GM12872 (cell line): Measurements from ENCODE around the gene CHAMP1.

Experiments
- CTCF ChIP-seq: IDR thresholded peaks from 3 replicates; pipeline ENCODE4 v1.5.1; 2011; ENCODE audit warnings: low read depth, mild to moderate bottlenecking, low read length, moderate library complexity; ENCODE audit not compliant: insufficient read depth

Gene CHAMP1

GRCh38 chr13:114314074-114314912 is at the start of gene CHAMP1:
CHAMP1 (plus strand) TSS chr13:114314503; CDS start chr13:114323843, 9,340 bp downstream.
- TF ChIP-seq CTCF = no peak

- no peak for TF ChIP-seq CTCF
Observed at GRCh38 chr13:114264886-114265611, 49.3 kb upstream of the CHAMP1 start.

GRCh38 chr13:114266241-114266640 is 48.1 kb upstream of the CHAMP1 start:
- no peak for TF ChIP-seq CTCF

- TF ChIP-seq CTCF = no peak
Observed at GRCh38 chr13:114268344-114269280, 45.7 kb upstream of the CHAMP1 start.

- no peak for TF ChIP-seq CTCF
Observed at GRCh38 chr13:114269281-114269770, 45.0 kb upstream of the CHAMP1 start.

- TF ChIP-seq CTCF = no peak
Observed at GRCh38 chr13:114272977-114273376, 41.3 kb upstream of the CHAMP1 start.
